Measurements from ENCODE around the gene MARCHF3.
"Not testable (repeated sequence)": the region's sequence is repeated elsewhere in the genome, so short reads cannot be mapped to it uniquely, and the experiment has no call there.

MARCHF3 gene

GRCh38 chr5:126909856-126910255 is 120.5 kb downstream of the MARCHF3 start:
- H3K4me3 ChIP-seq (ENCODE audit: low read depth, low read length), result no peak overlapping the region
- DNase-seq (ENCODE audit: low read depth), result no peak
- TF ChIP-seq, protein P1, sequence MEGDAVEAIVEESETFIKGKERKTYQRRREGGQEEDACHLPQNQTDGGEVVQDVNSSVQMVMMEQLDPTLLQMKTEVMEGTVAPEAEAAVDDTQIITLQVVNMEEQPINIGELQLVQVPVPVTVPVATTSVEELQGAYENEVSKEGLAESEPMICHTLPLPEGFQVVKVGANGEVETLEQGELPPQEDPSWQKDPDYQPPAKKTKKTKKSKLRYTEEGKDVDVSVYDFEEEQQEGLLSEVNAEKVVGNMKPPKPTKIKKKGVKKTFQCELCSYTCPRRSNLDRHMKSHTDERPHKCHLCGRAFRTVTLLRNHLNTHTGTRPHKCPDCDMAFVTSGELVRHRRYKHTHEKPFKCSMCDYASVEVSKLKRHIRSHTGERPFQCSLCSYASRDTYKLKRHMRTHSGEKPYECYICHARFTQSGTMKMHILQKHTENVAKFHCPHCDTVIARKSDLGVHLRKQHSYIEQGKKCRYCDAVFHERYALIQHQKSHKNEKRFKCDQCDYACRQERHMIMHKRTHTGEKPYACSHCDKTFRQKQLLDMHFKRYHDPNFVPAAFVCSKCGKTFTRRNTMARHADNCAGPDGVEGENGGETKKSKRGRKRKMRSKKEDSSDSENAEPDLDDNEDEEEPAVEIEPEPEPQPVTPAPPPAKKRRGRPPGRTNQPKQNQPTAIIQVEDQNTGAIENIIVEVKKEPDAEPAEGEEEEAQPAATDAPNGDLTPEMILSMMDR (IDR thresholded peaks at IDR 0.05; ENCODE audit: insufficient read depth, low read depth, low read length, missing control alignments), result no peak

- DNase-seq (ENCODE audit: low read depth), result not testable (repeated sequence)
Observed at GRCh38 chr5:126904407-126904806, 126.0 kb downstream of the MARCHF3 start.

GRCh38 chr5:126900796-126901195 is 129.6 kb downstream of the MARCHF3 start:
- TF ChIP-seq, protein P1 (IDR thresholded peaks at IDR 0.05; ENCODE audit: insufficient read depth, low read depth, low read length, missing control alignments), result no peak
- H3K4me3 ChIP-seq (ENCODE audit: low read depth, low read length), result no peak overlapping the region
- DNase-seq (ENCODE audit: low read depth), result no peak

More at GRCh38 chr5:126904407-126904806, 126.0 kb downstream of the MARCHF3 start:
- not testable (repeated sequence) for H3K4me3 ChIP-seq (ENCODE audit: low read depth, low read length)

- H3K4me3 ChIP-seq (ENCODE audit: low read depth, low read length), result no peak overlapping the region
- TF ChIP-seq, protein P1 (IDR thresholded peaks at IDR 0.05; ENCODE audit: insufficient read depth, low read depth, low read length, missing control alignments), result no peak
- DNase-seq (ENCODE audit: low read depth), result no peak
Observed at GRCh38 chr5:126899476-126899875, 130.9 kb downstream of the MARCHF3 start.

DNA sequence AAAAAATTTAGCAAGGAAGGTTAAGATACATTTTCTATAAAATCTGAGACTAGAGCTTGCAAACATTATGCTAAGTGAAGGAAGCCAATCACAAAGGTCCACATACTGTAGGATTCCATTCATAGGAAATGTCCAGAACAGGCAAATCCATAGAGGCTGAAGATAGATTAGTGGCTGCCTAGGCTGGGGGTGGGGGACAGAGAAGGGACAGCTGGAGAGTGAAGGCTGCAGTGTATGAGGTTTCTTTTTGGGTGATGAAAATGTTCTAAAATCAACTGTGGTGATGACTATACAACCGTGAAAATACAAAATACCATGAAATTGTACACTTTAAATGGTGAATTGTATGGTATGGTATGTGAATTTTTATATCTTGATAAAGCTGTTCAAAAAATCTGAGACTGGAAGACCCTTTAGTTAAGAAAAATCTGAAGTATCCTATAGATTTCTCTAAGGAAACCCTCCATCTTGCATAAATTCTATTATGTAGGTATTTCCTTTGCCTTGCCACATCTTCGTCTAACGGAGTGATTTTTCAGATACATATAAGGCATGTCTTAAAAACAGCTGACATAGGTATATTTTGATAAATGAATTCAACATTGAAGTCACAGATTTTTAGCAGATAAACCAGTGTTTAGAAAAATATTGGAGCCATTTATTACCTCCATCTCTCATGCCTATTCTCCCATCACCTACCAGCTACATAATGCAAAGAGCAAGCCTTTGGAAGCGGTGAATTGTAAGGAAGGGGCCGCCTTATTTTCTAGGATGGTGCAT is 132.3 kb downstream of the MARCHF3 start:
- H3K4me3 ChIP-seq (ENCODE audit: low read depth, low read length), result no peak overlapping the region
- TF ChIP-seq, protein P1 (IDR thresholded peaks at IDR 0.05; ENCODE audit: insufficient read depth, low read depth, low read length, missing control alignments), result no peak
- DNase-seq (ENCODE audit: low read depth), result no peak

- TF ChIP-seq, protein P1 (IDR thresholded peaks at IDR 0.05; ENCODE audit: insufficient read depth, low read depth, low read length, missing control alignments), result no peak
- DNase-seq (ENCODE audit: low read depth), result no peak
- H3K4me3 ChIP-seq (ENCODE audit: low read depth, low read length), result no peak overlapping the region
Observed at GRCh38 chr5:126896170-126896702, 134.1 kb downstream of the MARCHF3 start.

- not testable (repeated sequence) for H3K4me3 ChIP-seq (ENCODE audit: low read depth, low read length); DNase-seq (ENCODE audit: low read depth)
Observed at GRCh38 chr5:126895712-126896111, 134.6 kb downstream of the MARCHF3 start.

GRCh38 chr5:126890414-126890813 is 139.9 kb downstream of the MARCHF3 start:
- not testable (repeated sequence) for H3K4me3 ChIP-seq (ENCODE audit: low read depth, low read length); DNase-seq (ENCODE audit: low read depth)

All from GM12865 (cell line).